GM18498 (cell line): ENCODE measurements around the gene ADAD1.

Source experiments
- ATAC-seq: cut with Tn5 transposase; IDR thresholded peaks from one replicate; pipeline ENCODE4 v1.9.1; 2021; ENCODE audit warnings: mild to moderate bottlenecking, moderate library complexity; ENCODE audit not compliant: unreplicated experiment

Gene ADAD1

DNA sequence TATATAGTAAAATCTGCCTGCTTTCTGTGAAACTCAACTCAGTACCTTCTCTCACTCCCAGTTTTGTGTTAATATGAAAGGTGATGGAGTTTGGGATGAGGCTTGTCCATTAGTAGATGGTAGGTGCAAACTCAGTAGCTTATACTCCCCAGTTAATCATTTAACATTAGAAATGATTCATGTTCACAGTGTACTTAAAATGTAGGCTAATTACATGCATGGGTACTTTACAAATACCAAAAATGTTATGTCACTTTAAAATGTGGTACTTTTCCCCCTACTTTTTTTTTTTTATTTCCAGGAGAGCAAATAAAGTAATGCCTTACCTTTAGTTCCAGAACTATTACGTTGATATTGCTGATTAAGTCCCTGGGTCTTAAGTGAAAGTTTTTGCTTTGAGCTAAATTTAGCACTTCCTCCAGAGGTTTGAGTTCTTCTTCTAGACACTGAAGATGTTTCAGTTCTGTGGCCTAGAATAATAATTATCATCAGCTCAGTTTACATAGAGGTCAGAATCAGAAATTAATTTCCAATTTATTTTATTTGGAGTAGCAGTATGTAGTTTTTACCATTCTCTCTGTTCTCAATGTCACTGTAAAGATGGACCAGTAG lies 74.7 kb downstream of the ADAD1 start:
- no peak for ATAC-seq

DNA sequence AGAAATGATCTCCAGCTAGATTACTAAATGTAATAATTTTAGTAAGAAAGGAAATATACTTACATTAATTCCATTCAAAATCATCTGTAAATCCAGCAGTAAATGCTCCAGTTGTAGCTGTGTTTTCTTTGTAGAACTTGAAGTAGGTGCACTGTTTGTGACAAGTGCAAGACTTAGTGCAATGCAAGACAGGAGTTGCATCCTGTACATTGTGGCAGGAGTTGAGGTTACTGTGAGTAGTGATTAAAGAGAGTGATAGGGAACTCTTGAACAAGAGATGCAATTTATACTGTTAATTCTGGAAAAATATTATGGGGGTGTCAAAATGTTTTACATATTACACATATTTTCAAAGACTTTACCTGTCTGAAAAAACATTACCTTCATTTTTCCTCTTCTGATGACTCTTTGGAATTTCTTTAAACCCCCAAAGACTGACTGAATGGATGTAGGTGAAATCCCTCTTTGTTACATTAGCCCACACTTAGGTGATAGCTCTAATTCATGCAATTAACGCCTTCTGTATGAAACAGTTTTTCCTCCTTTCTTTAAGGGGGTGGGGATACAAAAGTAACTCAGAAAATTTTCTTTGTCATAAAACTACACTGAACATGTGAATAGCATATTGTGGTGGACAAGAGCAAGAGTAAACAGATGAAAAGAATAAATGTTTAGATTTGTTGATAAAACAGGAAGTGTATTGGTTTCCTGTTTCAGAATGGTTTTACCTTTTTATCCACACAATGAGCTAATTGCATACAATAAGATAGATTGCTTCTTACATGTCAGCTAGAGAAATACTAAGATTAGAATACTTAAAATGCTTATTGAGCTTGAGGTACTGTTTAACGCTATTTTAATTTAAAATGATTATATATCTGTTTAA lies 77.7 kb downstream of the ADAD1 start, which contains the start of gene IL2:
Gene IL2, minus strand, starts transcription at position 495 of the 886 bp plus-strand sequence. Its CDS starts 285 bp downstream, at position 210.
- no peak for ATAC-seq

DNA sequence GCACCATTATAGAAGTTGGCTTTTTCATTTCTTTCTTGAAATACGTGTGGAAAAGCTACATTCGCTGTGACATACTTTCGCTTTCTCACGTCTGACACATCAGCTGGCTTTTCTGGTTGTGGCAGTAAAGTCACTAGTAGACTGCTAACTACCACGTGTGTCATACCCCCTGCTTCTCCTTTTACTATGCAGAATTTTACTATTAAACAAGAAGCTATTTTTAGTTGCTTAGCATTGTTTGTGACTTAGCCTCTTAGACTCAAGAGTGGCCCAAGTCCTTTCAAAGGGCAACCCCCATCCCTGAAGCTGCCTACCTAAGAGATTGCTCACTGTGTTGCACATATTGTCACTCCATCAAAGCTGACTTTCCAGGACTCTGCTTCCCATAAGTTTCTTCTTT lies 79.8 kb downstream of the ADAD1 start:
- ATAC-seq = peak; percentile 96

DNA sequence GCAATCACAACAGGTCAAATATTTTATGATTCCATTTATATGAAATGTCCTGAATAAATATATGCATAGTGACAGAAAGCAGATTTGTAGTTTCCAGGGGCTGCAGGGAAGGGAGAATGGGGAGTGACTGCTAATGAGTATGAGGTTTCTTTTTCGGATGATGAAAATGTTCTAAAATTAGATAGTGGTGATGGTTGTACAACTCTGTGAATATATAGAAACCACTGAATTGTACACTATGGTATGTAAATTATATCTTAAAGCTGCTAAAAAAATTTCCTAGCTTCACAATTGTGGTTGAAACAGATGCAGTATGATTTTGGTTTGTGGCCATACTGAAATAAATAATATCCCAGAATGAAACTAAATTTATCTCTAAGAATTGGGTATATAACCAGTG lies 90.6 kb downstream of the ADAD1 start:
- ATAC-seq = no peak

DNA sequence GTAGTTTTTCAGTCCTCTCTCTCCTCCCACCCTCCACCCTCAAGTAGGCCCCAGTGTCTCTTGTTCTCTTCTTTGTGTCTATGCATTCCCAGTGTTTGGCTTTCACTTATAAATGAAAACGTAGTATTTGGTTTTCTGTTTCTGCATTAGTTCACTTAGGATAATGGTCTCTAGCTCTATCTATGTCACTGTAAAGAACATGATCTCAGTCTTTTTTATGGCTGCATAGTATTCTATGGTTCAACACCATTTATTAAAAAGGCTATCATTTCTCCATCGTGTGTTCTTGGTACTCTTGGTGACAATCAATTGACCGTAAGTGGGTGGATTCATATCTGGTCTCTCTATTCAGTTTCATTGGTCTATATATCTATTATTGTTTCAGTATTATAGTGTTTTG lies 96.4 kb downstream of the ADAD1 start:
- ATAC-seq = no peak

DNA sequence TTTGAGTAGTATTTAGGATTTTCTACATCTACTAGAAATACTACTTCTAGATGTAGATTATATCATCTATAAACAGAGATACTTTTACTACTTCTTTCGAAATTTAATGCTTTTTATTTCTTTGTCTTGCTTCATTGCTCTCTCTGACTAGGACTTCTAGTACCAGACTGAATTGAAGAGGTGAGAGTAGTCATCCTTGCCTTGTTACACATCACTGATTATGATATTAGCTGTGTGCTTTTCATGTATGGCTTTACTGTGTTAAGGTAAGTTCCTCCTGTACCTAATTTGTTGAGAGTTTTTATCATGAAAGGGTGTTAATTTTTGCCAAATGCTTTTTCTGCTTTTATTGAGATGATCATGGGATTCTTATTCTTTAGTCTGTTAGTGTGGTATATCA lies 97.3 kb downstream of the ADAD1 start:
- no peak for ATAC-seq

DNA sequence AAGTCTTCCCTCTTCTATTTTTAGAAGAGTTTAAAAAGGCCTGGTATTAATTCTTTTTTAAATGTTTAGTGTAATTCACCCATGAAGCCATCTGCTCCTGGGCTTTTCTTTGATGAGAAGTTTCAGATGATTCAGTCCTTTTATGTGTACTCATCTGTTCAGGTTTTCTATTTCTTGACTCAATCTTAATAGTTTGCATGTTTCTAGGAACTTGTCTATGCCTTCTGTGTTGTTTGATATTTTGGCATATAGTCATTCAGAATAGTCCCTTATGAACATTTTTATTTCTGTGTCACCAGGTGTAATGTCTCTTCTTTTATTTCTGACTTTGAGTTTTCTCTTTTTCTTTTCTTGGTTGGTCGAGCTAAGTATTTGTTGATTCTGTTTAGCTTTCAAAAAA lies 97.9 kb downstream of the ADAD1 start:
- no peak for ATAC-seq
